ENCODE data around the gene SV2B.

SV2B gene

DNA sequence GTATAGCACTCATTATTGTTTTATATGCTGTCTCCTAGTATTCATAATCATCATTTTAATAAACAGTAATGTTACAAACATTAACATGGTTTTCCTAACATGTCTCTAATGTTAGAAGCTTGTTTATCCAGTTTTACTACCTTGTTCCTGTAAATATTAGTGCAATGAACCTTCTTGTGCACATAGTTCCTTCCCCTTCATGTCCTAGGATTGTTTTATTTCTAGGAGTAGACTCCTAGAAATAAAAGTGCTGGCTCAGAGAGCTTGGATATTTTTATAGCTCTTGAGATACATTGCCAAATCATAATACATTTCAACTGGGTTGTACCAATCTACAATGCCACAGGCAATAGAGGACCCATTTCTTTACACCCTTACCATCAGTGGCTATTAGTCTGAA is 161.3 kb downstream of the SV2B start:
- H3K79me2 ChIP-seq (ENCODE audit: control insufficient read depth, insufficient read depth, low read length, poor library complexity): no peaks in the 10 kb centered on the region
- no peak overlapping the region for H2BK12ac ChIP-seq (ENCODE audit: low read length)
- no peak overlapping the region for H3K27ac ChIP-seq (ENCODE audit: low read depth, low read length)
- no peak overlapping the region for H3K4me2 ChIP-seq (ENCODE audit: low read length)
- H3K79me1 ChIP-seq (ENCODE audit: low read length): no peaks in the 10 kb centered on the region
- no peak overlapping the region for H4K8ac ChIP-seq (ENCODE audit: low read depth, low read length)
- H3K27me3 ChIP-seq (ENCODE audit: insufficient read depth, low read length): no peaks in the 10 kb centered on the region
- no peak overlapping the region for H3K4me3 ChIP-seq (ENCODE audit: low read depth, low read length)
- H3K36me3 ChIP-seq (ENCODE audit: control insufficient read depth in 1 of 2, insufficient read depth in 2 of 2, low read length in 2 of 2): no peaks in the 10 kb centered on the region
- H4K91ac ChIP-seq (ENCODE audit: low read depth, low read length): no peak overlapping the region
- no peaks in the 10 kb centered on the region for H3K4me1 ChIP-seq (ENCODE audit: control insufficient read depth in 1 of 2, insufficient read depth in 2 of 2, low read length in 2 of 2)
- H2BK5ac ChIP-seq (ENCODE audit: low read depth, low read length, poor library complexity): no peak overlapping the region
- no peak overlapping the region for H2BK120ac ChIP-seq (ENCODE audit: insufficient read depth, low read length, poor library complexity)
- H3K9ac ChIP-seq (ENCODE audit: low read length): no peak overlapping the region
- H3K9me3 ChIP-seq (ENCODE audit: insufficient read depth, low read depth, low read length): no peaks in the 10 kb centered on the region
- peak in 1 of 2 donors; percentile 23 for DNase-seq
- H2AK5ac ChIP-seq (ENCODE audit: low read length): no peak overlapping the region
- no peak overlapping the region for H3K18ac ChIP-seq (ENCODE audit: low read length)
- H3K14ac ChIP-seq (ENCODE audit: low read length): no peak overlapping the region
- no peak overlapping the region for H4K12ac ChIP-seq (ENCODE audit: low read depth, low read length)
- H3K23ac ChIP-seq (ENCODE audit: low read length): no peak overlapping the region
- H2AFZ ChIP-seq (ENCODE audit: insufficient read depth, low read length, poor library complexity): no peak overlapping the region
- no peak overlapping the region for H3K4ac ChIP-seq (ENCODE audit: low read depth, low read length)

DNA sequence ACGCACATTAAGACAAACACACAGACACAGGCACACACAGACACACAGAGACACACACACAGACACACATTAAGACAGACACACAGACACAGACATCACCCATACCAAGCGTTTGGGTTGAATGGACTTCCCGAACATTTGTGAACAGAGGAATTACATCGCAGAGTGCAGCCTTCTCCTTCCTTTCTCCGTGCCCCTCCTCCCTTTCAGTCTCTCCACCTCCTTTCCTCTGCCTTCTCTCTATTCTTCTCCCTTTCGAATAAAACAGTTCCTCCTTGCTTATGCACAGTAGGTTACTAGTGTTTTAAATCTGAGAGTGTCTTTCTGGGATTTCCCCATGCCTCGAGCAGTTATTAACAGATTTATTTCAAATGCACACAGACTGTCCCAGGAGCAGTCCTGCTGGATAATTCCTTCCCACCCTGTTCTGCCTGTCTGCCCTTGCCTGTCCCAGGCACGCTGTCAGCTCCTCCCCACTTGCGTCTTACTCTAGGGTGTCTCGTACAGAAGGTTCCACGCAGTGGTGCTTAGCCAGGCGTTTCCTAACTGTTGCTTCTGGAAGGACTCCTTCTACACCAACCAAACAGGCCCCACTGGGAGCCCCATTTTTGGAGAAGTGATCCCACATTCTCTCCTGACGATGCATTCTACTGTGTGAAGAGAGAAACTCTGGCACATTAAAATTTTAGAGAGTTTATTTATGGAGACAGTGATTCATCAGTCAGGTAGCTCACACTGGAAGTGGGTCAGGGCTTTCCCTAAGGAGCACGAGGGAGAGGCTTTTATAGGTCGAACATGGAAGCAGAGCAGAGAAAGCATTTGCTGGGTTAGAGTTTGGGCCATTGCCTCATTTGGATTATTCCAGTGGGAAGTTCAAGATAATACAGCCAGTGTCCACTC is 163.8 kb downstream of the SV2B start:
- Histone ChIP-seq H3K79me1 (ENCODE audit: low read length) (no peaks in the 10 kb centered on the region), H3K79me2 (ENCODE audit: control insufficient read depth, insufficient read depth, low read length, poor library complexity) (no peaks in the 10 kb centered on the region), H3K4me3 (ENCODE audit: low read depth, low read length) (no peak overlapping the region), H2BK120ac (ENCODE audit: insufficient read depth, low read length, poor library complexity) (no peak overlapping the region), H3K9me3 (ENCODE audit: insufficient read depth, low read depth, low read length) (no peaks in the 10 kb centered on the region), H3K4ac (ENCODE audit: low read depth, low read length) (no peak overlapping the region), H3K27me3 (ENCODE audit: insufficient read depth, low read length) (no peaks in the 10 kb centered on the region), H3K14ac (ENCODE audit: low read length) (no peak overlapping the region), H3K23ac (ENCODE audit: low read length) (no peak overlapping the region), H3K4me2 (ENCODE audit: low read length) (no peak overlapping the region), H3K4me1 (ENCODE audit: control insufficient read depth in 1 of 2, insufficient read depth in 2 of 2, low read length in 2 of 2) (no peaks in the 10 kb centered on the region), H3K9ac (ENCODE audit: low read length) (no peak overlapping the region), H3K18ac (ENCODE audit: low read length) (no peak overlapping the region), H3K27ac (ENCODE audit: low read depth, low read length) (no peak overlapping the region), H4K12ac (ENCODE audit: low read depth, low read length) (no peak overlapping the region), H2BK12ac (ENCODE audit: low read length) (no peak overlapping the region), H4K91ac (ENCODE audit: low read depth, low read length) (no peak overlapping the region), H2AFZ (ENCODE audit: insufficient read depth, low read length, poor library complexity) (no peak overlapping the region), H2BK5ac (ENCODE audit: low read depth, low read length, poor library complexity) (no peak overlapping the region), H4K8ac (ENCODE audit: low read depth, low read length) (no peak overlapping the region), H2AK5ac (ENCODE audit: low read length) (no peak overlapping the region), H3K36me3 (ENCODE audit: control insufficient read depth in 1 of 2, insufficient read depth in 2 of 2, low read length in 2 of 2) (no peaks in the 10 kb centered on the region)
- peak in 1 of 2 donors; percentile 29 for DNase-seq
- no CpG with 5 or more reads among the region's 15 CpGs for WGBS (ENCODE audit: extremely low coverage, insufficient coverage, insufficient read length)

DNA sequence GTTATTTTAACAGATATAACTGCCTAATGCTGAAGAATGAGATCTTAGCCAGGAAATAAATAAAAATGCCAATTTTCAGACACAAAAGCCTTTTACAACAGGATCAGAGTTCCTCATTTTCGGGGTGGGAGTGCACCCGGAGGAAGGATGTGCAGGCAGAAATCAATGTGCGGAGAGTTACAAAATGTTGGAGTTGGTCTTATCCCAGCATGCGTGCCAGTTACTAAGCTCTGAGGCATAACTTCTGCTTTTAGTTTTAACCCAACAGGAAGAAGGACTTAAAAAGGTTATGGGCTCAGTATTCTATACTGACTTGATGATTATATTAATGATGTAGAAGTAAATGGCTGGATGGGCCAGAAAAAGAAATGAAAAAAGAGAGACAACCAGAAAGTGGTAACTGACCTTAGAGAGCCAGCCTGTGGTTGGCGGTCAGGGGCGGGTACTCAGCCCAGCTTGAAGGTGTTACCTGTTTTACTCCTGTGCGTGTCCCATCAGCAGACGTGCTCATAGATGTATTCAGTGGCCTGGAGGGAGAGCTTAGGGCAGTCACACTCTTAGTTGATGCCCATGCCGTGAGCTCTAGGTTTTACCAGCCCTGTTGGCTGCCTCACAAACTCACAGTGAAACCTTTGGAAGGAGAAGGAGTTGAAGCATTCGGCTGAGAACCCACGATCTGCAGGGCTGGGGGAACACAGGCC is 164.7 kb downstream of the SV2B start:
- H4K12ac ChIP-seq (ENCODE audit: low read depth, low read length): no peak overlapping the region
- no peak overlapping the region for H4K91ac ChIP-seq (ENCODE audit: low read depth, low read length)
- no peaks in the 10 kb centered on the region for H3K36me3 ChIP-seq (ENCODE audit: control insufficient read depth in 1 of 2, insufficient read depth in 2 of 2, low read length in 2 of 2)
- no peak overlapping the region for H2AFZ ChIP-seq (ENCODE audit: insufficient read depth, low read length, poor library complexity)
- H2BK12ac ChIP-seq (ENCODE audit: low read length): no peak overlapping the region
- H3K18ac ChIP-seq (ENCODE audit: low read length): no peak overlapping the region
- no peak overlapping the region for H4K8ac ChIP-seq (ENCODE audit: low read depth, low read length)
- H3K4ac ChIP-seq (ENCODE audit: low read depth, low read length): no peak overlapping the region
- H3K4me2 ChIP-seq (ENCODE audit: low read length): no peak overlapping the region
- H3K79me2 ChIP-seq (ENCODE audit: control insufficient read depth, insufficient read depth, low read length, poor library complexity): no peaks in the 10 kb centered on the region
- peak in 1 of 2 donors; percentile 28 for DNase-seq
- no CpG with 5 or more reads among the region's 11 CpGs for WGBS (ENCODE audit: extremely low coverage, insufficient coverage, insufficient read length)
- no peak overlapping the region for H3K9ac ChIP-seq (ENCODE audit: low read length)
- no peaks in the 10 kb centered on the region for H3K4me1 ChIP-seq (ENCODE audit: control insufficient read depth in 1 of 2, insufficient read depth in 2 of 2, low read length in 2 of 2)
- no peak overlapping the region for H2AK5ac ChIP-seq (ENCODE audit: low read length)
- H3K9me3 ChIP-seq (ENCODE audit: insufficient read depth, low read depth, low read length): no peaks in the 10 kb centered on the region
- H3K4me3 ChIP-seq (ENCODE audit: low read depth, low read length): no peak overlapping the region
- H3K79me1 ChIP-seq (ENCODE audit: low read length): no peaks in the 10 kb centered on the region
- no peak overlapping the region for H3K27ac ChIP-seq (ENCODE audit: low read depth, low read length)
- H2BK120ac ChIP-seq (ENCODE audit: insufficient read depth, low read length, poor library complexity): no peak overlapping the region
- no peak overlapping the region for H3K23ac ChIP-seq (ENCODE audit: low read length)
- no peaks in the 10 kb centered on the region for H3K27me3 ChIP-seq (ENCODE audit: insufficient read depth, low read length)
- no peak overlapping the region for H2BK5ac ChIP-seq (ENCODE audit: low read depth, low read length, poor library complexity)
- H3K14ac ChIP-seq (ENCODE audit: low read length): no peak overlapping the region

DNA sequence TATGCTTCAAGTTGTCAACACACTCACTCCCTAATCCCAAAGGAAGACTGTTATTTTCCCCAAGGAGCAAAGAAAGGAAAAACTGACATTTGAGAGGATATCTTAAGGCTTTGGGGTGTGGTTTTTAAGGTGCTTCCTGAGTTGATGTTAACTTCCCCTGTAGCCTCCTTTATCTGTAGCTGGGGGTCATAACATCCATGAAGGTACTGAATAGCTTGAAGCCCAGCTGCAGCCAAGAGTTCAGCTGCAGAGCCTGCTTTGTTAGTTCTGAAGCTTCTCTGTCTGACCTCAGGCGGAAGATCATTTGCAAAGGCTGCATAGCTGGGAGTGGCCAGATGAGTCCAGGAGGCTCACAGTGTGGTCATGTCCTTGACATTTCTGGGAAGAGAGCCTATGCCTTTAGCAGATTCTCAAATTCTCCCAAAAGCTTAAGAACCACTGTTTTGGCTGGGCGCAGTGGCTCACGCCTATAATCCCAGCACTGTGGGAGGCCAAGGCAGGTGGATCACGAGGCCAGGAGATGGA is 165.4 kb downstream of the SV2B start:
- Histone ChIP-seq H2AK5ac (ENCODE audit: low read length) (no peak overlapping the region), H2BK5ac (ENCODE audit: low read depth, low read length, poor library complexity) (no peak overlapping the region), H4K8ac (ENCODE audit: low read depth, low read length) (no peak overlapping the region), H3K18ac (ENCODE audit: low read length) (no peak overlapping the region), H3K9me3 (ENCODE audit: insufficient read depth, low read depth, low read length) (no peaks in the 10 kb centered on the region), H3K36me3 (ENCODE audit: control insufficient read depth in 1 of 2, insufficient read depth in 2 of 2, low read length in 2 of 2) (no peaks in the 10 kb centered on the region), H3K4me3 (ENCODE audit: low read depth, low read length) (no peak overlapping the region), H3K4me2 (ENCODE audit: low read length) (no peak overlapping the region), H4K12ac (ENCODE audit: low read depth, low read length) (no peak overlapping the region), H3K23ac (ENCODE audit: low read length) (no peak overlapping the region), H3K79me2 (ENCODE audit: control insufficient read depth, insufficient read depth, low read length, poor library complexity) (no peaks in the 10 kb centered on the region), H3K14ac (ENCODE audit: low read length) (no peak overlapping the region), H3K79me1 (ENCODE audit: low read length) (no peaks in the 10 kb centered on the region), H3K27me3 (ENCODE audit: insufficient read depth, low read length) (no peaks in the 10 kb centered on the region), H4K91ac (ENCODE audit: low read depth, low read length) (no peak overlapping the region), H2AFZ (ENCODE audit: insufficient read depth, low read length, poor library complexity) (no peak overlapping the region), H2BK12ac (ENCODE audit: low read length) (no peak overlapping the region), H3K27ac (ENCODE audit: low read depth, low read length) (no peak overlapping the region), H3K4ac (ENCODE audit: low read depth, low read length) (no peak overlapping the region), H3K9ac (ENCODE audit: low read length) (no peak overlapping the region), H2BK120ac (ENCODE audit: insufficient read depth, low read length, poor library complexity) (no peak overlapping the region), H3K4me1 (ENCODE audit: control insufficient read depth in 1 of 2, insufficient read depth in 2 of 2, low read length in 2 of 2) (no peaks in the 10 kb centered on the region)
- no CpG with 5 or more reads among the region's 4 CpGs for whole genome bisulfite sequencing (ENCODE audit: extremely low coverage, insufficient coverage, insufficient read length)
- no peak for DNase-seq
